ENCODE measurements around the gene FRG2C.

The FRG2C gene

GRCh38 chr3:75687323-75687722 lies 23.2 kb downstream of the FRG2C start:
- TF ChIP-seq, protein P1, sequence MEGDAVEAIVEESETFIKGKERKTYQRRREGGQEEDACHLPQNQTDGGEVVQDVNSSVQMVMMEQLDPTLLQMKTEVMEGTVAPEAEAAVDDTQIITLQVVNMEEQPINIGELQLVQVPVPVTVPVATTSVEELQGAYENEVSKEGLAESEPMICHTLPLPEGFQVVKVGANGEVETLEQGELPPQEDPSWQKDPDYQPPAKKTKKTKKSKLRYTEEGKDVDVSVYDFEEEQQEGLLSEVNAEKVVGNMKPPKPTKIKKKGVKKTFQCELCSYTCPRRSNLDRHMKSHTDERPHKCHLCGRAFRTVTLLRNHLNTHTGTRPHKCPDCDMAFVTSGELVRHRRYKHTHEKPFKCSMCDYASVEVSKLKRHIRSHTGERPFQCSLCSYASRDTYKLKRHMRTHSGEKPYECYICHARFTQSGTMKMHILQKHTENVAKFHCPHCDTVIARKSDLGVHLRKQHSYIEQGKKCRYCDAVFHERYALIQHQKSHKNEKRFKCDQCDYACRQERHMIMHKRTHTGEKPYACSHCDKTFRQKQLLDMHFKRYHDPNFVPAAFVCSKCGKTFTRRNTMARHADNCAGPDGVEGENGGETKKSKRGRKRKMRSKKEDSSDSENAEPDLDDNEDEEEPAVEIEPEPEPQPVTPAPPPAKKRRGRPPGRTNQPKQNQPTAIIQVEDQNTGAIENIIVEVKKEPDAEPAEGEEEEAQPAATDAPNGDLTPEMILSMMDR (IDR thresholded peaks at IDR 0.05; ENCODE audit: low read depth, low read length), result no peak
- DNase-seq (ENCODE audit: low read depth in 2 of 2), result no peak
- no peak overlapping the region for H3K4me3 ChIP-seq (replicated peaks in 1 of 2; ENCODE audit: low read depth in 2 of 2, low read length in 2 of 2)

DNA sequence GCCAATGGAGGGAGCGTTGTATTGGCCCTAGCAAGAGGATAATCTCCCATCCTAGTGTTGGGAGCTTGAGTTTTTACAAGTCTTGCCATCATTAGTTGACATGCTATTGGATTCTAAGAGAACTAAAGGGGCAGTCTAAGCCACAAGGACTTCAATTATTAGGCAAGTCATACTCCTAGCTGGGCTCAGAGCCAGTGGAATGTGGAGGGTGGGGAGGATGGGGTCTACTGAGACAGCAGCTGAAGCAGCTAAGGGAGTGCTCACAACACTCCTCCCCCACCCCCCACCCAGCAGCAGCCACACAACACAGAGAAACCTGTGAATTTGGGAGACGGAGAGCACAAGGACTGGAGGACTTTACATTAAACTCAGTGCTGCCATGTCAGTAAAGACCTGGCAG lies 27.9 kb downstream of the FRG2C start:
- DNase-seq (ENCODE audit: low read depth in 2 of 2), result no peak
- TF ChIP-seq, protein P1 (IDR thresholded peaks at IDR 0.05; ENCODE audit: low read depth, low read length), result no peak
- no peak overlapping the region for H3K4me3 ChIP-seq (replicated peaks in 1 of 2; ENCODE audit: low read depth in 2 of 2, low read length in 2 of 2)

All from cardiac fibroblast (primary cell).